Loucy (cell line): ENCODE results near the gene XRN2.
"Not testable (repeated sequence)": the region's sequence is repeated elsewhere in the genome, so short reads cannot be mapped to it uniquely, and the experiment has no call there.

Experiments
- EZH2phosphoT487 ChIP-seq: fragments of 200-600 bp; IDR thresholded peaks from 2 replicates; pipeline ENCODE4 v1.6.1; 2018; ENCODE audit warnings: antibody characterized with exemption, mild to moderate bottlenecking, moderate library complexity, borderline replicate concordance
- TF ChIP-seq, protein P1 (sequence below): fragments of 200-600 bp; sonication (generic); conservative IDR thresholded peaks from 2 replicates; pipeline ENCODE4 v1.5.1; 2014; ENCODE audit warnings: mild to moderate bottlenecking, antibody characterized with exemption, low read length

DNA sequence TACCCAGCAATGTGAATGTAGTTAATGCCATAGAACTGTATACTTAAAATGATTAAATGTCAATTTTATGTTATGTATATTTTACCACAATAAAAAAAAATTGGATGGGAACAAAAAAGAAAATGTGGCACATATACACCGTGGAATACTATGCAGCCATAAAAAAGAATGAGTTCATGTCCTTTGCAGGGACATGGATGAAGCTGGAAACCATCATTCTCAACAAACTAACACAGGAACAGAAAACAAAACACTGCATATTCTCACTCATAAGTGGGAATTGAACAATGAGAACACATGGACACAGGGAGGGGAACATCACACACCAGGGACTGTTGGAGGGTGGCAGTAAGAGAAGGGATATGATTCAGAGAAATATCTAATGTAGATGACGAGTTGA, 116.0 kb downstream of the XRN2 start:
- TF ChIP-seq, protein P1, sequence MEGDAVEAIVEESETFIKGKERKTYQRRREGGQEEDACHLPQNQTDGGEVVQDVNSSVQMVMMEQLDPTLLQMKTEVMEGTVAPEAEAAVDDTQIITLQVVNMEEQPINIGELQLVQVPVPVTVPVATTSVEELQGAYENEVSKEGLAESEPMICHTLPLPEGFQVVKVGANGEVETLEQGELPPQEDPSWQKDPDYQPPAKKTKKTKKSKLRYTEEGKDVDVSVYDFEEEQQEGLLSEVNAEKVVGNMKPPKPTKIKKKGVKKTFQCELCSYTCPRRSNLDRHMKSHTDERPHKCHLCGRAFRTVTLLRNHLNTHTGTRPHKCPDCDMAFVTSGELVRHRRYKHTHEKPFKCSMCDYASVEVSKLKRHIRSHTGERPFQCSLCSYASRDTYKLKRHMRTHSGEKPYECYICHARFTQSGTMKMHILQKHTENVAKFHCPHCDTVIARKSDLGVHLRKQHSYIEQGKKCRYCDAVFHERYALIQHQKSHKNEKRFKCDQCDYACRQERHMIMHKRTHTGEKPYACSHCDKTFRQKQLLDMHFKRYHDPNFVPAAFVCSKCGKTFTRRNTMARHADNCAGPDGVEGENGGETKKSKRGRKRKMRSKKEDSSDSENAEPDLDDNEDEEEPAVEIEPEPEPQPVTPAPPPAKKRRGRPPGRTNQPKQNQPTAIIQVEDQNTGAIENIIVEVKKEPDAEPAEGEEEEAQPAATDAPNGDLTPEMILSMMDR: not testable (repeated sequence)
- not testable (repeated sequence) for TF ChIP-seq EZH2phosphoT487
